Measurements from ENCODE around the gene DOHH.
"Not testable (repeated sequence)": the region's sequence is repeated elsewhere in the genome, so short reads cannot be mapped to it uniquely, and the experiment has no call there.

The DOHH gene

DNA sequence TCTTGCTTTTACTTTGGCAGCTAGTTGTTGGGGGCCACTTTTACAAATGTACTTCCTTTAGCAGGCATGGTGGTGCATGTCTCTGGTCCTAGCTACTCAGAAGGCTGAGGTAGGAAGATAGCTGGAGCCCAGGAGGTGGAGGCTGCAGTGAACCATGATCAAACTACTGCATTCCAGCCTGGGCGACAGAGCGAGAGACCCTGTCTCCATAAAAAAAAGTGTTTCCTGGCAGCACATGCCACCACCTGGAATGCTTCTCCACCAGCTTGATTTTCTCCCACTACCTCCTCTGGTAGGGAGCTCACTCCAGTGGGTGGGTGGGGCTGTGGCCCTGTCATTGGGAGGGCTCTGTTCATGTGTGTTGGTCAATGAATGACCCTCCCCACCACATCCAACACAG is 18.2 kb upstream of the DOHH start:
- no peak for DNase-seq

DNA sequence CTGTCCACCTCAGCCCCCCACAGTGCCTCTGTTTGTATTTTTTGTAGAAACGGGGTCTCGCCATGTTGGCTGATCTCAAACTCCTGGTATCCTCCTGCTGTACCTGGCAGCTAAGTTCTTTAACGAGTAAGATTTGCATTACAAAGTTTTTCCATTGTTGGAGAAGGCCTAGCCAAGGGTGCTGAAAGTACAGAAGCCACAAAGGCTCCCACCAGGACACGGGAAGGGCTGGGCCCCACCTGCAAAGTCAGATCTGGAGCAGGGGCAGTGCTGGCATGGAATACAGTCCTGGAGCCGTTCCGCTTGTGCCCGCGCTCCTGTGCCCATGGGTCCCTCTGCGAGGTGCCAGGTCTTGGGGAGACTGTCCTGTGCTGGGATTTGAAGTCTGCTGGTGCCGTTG is 17.8 kb upstream of the DOHH start:
- DNase-seq = no peak

DNA sequence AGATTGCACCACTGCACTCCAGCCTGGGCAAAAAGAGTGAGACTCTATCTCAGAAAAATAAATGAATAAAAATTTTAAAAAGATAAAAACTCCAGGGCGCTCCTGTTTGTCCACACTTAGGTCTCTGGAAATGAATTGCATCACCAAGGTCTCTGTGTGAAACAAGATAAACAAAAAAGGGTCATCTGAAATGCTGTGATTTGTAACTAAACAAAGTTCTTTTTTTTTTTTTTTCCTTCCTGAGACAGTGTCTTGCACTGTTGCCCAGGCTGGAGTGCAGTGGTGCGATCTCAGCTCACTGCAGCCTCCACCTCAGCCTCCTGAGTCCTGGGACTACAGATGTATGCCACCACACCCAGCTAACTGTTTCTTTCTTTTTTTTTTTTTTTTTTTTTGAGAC is 17.2 kb upstream of the DOHH start:
- DNase-seq = no peak

DNA sequence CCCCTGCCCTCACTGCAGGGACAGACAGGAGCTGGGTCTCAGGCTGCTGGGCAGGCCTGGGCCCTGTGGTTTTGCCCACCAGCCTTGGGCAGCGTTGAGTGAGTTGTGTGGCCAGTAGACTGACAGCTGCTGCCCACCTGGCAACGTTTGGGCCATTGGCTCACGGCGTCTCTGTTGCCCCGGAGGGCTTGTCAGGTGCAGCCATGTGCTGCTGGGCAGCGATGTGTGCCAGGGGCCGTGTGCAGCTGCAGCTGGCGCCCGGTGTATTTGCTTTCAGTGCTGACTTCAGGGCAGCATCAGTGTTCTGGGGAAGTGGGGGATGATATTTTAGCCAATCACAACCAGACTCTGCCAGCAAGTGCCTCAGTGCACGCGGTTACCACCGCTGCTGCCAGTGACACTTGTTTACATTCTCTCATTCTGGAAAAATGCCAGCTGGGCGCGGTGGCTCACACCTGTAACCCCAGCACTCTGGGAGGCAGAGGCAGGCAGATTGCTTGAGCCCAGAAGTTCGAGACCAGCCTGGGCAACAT is 16.3 kb upstream of the DOHH start:
- no peak for DNase-seq

DNA sequence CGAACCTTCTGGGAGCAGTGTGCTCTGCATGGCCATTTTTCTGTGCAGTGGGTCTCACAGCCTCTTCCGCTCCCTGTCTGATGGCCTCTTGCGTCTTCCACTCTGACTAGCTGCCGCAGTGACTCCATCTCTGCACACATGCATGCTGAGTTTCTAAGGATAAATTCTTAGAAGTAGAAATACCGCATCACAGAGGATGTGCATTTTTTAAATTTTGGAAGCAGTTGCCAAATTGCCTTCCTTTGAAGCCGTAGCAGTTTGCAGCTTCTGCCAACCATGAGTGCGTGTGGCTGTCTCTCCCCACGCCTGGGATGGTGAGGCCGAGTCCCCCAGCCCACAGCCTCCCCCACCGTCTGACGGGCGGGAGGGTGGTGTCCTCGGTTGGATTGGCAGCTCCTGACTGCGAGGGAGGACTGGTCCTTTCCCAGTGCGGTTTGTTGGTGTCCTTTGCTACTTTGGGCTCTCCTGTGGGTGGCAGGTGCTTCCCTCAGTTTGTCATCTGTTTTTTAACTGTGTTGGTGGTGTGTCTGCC is 15.5 kb upstream of the DOHH start:
- no peak for DNase-seq

DNA sequence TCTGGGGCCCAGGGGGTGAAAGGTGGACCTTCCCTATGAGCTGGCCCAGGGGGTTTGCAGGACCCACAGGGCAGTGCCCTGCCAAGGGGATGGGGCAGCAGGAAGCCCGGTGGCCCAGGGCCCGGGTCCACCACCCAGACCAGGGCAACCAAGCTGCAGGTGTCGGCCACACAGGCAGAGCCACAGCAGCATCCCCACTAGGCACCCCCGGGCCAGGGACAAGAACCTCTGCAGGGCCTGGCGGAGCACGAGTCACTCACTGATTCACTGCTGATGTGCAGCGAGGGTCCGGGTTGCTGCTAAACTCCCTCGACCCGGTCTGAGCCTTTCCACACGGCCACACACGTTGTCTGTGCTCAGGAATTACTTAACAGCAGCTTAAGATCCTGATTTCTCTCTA is 14.5 kb upstream of the DOHH start:
- no peak for DNase-seq

DNA sequence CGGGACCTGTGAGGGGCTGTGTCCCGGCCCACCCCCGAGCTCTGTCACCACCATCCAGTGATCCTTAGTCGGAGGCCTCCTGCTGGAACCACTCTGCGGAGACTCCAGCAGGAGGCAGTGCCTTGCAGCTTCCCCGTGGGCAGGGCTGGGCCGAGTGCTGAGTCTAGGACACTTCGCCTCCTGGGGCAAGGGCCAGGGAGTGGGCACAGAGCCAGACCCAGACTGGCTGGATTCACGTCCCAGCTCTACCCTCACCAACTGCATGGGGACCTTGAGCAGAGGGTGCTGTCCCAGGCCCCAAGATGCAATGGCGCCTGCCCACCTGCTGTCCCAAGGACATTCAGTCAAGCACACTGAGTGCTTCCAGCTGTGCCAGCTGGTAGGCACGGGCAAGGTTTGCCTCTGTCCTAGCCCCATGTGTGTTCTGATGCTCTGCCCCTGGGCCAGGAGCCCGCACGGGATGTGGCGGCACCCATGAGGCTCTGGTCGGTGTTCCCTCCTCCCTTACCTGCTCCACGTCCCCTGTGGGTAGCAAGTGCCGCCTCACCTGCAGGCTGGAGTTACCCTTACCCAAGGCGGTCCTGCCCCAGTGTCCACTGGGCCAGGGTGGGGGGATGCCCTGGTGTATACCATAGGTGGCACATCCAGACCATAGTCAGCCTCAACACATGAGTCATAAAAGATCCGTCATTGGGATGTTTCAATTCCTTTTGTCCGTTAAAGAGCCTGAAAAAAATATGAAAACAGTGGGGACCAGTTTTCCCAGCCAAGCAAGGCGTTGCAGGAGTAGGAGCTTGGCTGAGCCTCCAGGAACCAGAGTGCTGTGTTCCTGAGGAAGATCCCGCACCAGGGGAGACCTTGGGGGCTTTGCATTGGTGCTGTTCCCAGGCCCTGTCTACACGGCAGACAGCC is 13.0 kb upstream of the DOHH start:
- no peak for DNase-seq

DNA sequence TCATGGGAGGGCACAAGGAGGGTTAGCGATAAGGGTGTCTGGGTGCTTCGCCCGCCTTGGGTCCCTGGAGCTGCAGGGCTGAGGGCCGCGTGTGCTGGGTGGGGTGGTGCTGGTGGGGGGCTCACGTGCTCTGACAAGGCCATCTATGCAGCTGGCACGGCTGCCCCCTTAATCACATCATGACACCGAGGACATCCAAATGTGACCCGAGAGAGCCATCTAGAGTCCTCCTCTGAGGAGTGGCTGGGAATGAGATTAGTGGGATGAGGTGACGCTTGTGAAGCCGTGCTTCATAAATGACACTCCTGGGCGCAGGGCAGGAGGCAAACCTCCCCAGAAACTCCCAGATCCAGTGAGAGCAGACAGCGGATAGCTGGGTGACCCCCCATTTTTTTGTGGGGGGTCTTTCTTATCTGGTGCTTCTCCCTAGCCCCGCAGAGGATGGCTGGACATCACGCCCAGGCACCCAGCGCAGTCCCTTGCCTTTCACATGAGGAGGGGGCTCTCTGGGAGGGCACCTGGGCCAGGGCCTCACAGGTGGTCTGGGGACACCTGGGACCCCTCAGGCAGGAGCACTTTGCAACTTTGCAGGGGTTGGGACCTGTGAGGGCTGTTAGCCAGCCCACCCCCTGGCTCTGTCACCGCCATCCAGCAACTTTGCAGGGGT is 12.2 kb upstream of the DOHH start:
- no peak for DNase-seq

DNA sequence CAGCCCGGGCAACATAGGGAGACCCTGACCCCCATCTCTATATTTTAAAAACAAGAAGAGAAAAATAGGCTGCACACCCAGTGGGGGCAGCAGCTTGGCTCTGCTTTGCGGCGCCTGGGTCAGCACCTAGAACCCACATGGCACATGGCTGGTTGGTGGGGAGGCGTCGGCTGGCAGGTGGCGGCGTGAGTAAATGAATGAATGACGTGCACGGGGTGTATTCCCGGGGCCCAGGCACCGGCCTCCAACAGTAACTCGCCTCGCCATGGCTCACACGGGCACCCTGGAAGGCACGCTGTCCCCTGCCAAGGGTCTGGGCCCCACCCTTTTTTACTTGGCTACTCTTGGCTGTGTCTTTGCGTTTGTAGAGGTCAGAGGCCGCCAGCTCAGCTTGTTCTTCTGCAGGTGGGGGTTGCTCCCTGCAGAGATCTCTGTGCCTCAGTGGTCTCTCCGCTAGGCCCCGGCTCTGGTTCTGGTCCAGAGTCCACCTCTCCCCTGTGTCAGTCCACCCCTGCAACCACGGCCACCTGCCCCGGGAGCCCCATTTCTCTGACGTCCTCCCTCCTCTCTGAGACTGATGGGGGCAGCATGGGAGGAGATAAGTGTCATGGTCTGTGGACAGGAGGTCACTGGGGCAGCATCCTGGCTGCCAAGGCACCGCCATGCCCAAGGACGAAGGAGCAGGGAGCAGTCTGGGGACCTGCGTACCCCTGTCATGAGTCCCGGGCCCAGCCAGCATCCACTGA is 11.2 kb upstream of the DOHH start:
- DNase-seq = no peak

DNA sequence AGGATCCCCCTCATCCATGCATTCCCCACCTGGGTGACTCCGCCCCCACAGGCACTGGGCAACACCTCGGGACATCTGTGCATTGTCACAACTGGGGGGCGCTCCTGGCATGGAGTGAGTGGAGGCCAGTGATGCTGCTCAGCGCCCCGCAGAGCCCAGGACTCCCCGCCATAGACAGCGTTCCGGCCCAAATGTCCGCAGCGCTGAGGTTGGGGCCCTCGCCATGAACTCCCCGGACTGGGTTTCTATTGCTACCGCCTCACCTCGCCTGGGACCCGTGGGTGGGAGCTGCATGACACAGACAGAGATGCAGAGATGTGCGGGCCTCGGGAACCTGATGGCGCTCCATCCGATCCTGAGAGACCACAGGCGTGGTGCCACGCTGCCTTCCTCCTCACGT is 10.3 kb upstream of the DOHH start:
- no peak for DNase-seq

DNA sequence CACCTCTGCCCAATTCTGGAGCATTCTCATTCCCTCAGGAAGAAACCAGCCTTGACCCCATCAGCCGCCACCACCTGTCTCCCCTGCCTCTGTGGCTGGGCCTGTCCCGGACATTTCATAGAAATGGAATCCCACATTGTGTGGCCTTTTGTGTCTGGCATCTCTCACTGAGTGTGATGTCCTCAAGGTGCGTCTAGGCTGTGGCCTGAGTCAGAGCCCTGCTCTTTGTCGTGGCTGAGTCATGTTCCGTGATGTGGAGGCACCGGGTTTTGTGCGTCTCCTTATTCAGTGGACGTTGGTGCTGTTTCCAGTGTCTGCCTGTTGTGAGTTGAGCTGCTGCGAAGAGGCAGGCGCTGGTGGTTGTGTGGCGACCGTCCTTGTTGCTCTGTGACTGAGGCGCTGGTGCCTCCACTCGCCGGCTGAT is 9.1 kb upstream of the DOHH start:
- DNase-seq = peak; percentile 19 to 24

DNA sequence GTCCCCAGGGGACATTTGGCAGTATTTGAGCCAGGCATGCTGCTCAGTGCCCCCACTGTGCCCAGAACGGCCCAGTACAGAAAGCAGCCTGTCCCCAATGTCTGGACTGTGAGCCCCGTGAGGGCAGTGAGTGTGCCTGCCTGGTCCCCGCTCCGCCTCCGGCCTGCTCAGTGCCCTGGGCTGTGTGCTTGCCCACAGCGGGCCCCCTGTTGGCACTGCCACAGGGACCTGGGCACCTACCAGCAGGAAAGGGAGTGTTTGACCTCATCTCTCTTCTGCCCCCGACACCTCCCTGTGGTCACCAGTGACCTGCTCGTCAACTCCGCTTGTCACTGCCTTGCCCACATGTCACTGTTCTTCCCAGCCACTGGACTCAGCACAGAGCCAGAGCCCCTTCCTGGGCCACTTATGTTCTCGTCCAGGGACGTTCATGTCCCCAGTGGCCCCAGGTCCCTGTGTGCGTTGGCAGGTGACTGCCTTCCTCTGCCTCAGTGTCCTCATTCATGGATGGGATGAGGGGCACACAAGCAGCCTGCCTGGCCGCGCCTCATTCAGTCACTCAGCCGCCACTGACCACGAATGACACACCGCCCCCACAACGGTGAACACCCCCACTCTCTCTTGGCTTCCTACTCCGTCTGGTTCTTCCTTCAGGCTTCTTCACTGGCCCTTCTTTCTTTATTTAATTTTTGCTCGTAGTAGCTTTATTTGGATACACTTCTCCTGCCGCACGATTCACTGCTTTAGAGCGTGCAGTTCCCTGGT is 8.5 kb upstream of the DOHH start:
- DNase-seq = no peak

DNA sequence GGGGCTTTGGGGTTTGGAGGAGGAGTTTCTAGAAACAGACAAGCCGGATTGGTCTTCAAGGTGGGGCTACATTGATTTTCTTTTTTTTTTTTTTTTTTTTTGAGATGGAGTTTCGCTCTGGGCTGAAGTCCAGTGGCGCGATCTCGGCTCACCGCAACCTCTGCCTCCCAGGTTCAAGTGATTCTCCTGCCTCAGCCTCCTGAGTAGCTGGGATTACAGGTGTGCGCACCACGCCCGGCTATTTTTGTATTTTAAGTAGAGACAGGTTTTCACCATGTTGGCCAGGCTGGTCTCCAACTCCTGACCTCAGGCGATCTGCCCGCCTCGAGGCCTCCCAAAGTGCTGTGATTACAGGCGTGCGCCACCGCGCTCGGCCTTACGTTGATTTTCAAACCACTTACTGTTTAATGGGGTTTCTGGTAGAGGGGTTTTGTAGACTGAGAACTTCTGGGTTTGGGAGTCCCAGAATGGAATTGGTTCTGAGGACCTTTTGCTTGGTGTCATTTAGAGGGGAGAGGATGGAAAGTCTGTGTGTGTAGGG is 7.7 kb upstream of the DOHH start:
- not testable (repeated sequence) for DNase-seq

DNA sequence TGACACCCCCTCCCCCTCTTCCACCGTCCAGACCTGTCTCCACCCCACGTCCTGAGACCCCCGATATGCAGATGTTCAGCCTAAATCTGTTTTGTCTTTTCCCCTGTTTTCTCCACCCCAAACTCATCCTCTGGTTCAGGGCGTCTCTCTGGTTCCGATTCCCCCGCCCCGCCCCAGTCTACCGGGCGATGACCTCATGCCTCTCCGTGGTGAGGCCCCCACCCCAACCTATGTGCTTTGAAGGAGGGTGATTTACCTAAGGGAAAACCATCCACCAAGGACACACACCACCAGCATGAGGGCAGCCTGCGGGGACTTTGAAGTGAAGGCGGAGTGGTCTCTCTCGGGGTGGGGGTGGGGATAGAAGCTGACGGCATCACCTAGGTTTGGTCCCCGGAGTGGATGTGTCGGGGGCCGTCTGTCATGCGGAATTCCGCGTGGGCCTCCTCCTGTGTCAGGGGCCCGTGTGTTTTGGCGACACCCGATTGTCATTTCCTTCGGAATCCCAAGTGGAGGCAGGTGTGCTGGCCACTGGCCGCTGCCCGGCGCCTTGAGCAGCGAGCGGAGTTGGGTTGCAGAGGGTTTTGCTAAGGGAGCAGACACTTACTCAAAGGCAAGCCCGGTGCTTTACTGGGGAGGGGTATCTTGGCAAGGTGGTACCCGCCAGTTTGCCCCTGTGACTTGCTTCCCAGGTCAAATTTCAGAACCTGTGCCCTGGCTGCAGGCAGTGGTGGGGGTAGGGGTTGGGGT is 7.1 kb upstream of the DOHH start:
- DNase-seq = peak; percentile 47 to 59

DNA sequence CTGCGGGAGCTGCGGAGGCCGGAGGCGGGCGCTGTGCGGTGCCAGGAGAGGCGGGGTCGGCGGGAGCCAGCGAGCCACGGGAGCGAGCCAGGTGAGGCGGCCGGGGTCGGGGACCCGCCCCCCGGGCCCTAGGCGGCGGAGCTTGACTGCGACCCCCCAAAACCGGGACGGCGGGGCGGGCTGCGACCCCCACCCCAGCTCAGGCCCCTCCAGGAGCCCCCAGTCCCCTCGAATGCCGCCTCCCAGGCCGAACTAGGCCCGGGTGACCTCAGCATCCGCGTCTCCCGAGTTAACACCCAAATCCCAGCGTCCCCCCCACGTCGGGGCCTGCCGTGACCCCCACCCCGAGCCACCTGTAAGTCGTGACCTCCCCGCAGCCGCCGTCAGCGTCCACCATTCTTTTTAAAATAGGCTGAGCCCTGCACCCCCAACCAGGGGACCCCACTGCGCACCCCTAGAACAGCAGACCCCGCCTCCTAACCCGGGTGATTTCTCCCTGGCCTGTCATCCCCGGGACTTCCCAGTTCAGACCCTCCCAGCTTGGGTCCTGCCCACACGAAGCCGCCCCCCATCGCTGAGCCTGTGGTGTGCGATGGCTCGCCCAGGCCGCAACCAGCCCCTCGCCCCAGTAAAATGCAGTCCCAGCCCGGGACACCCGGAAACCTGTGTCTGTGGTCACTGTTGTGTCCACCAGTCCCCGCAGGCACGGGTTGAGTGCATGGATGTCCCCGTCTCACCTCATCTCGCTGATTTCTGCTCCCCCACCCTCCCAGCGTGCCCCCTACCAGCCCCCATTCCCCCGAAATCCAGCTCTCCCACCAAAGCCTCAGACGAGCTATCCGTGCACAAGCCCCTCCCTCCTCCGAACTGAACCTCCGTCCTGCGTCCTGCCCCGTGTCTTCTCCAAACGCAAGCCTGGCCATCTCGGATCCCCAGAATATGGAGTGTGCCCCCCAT is 6.2 kb upstream of the DOHH start:
- peak; percentile 18 to 33 for DNase-seq

DNA sequence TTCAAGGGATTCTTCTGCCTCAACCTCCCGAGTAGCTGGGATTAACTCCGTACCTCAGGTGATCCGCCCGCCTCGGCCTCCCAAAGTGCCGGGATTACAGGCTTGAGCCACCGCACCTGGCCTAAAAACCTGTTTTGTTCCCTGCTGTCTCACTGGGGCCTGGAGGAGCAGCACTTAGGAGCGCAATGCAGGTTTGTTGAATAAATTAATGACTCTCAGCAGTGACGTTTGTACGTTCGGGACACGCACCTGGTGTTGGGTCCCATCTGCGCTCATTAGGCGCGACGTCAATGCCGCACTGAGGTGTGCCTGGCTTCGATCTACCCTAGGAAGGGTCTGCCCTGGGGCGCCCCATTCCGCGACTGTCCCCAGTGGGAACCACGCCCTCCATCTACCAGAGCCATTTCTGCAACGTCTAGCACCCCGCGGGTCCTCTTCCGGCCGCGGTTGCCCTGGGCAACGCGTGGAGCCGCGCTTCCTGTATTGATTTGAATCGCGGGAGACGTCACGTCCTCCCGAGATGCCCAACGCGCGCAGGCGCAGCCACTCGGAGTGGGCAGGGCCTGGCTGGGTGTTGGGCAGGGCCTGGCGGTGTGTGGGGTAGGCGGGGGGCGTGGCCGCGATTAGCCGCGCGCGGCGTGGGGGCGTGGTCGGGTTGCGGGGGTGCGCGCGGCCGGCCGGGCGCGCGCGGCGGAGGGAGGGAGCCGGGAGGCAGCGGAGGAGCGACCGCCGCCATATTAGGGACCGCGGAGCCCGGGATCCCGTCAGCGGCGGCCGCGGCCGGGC is 5.3 kb upstream of the DOHH start, which contains the start of gene FZR1:
FZR1 (plus strand) TSS at position 714 of the 786 bp plus-strand sequence. CDS start 16,679 bp downstream, outside the sequence.
- DNase-seq = peak; percentile 99

DNA sequence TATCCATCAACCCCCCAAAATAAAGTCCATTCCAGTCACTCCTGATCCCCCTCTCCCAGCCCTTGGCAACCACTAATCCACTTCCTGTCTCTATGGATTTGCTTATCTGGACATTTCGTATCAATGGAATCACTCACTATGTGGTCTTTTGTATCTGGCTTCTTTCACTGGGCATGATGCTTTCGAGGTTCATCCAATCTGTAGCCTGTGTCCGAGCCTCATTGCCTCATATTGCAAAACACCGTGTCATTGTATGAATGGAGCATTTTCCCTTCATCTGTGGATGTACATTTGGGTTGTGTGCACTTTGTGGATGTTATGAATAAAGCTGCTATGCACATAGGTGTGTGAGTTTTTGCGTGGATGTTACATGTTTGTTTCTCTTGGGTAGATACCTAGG is 4.3 kb upstream of the DOHH start:
- DNase-seq = no peak

DNA sequence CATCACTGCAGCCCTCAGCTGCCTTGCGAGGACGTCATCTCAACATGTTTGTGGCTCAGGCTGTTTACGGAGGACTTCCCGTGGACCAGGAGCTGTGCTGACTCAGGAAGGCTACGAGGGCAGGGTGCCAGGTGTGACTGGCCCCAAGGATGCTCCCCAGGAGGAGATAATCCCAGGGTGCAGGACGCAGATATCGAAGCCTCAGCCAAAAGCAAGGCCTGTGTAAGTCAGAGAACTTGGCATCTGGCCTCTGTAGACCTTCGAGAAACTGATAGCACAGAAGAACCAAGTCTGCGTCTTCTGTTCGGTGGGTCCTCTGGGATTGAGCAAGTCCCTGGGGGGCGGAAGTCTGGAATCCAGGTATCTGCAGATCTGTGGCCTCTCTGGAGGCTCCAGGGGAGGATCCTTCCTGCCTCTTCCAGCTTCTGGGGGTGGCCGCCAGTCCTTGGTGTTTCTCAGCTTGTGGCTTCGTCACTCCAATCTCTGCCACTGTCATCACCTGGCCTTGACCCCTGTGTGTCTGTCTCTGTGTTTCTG is 2.6 kb upstream of the DOHH start:
- DNase-seq = no peak

DNA sequence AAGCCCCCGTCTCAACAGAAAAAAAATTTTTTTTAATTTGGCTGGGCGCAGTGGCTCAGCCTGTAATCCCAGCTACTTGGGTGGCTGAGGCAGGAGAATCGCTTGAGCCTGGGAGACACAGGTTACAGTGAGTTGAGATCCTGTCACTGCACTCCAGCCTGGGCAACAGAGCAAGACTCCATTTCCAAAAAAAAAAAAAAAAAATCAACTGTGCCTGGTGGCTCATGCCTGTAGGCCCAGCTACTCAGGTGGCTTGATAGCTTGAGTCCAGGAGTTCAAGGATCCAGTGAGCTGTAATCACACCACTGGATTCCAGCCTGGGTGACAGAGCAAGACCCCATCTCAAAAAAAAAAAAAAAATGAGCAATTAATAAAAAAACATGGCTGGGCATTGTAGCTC is 1.3 kb upstream of the DOHH start:
- no peak for DNase-seq

Measured in activated CD4-positive, alpha-beta T cell treated with anti-CD3 and anti-CD28 coated beads for 4 hours (primary cell).